Hepatocyte (in vitro differentiated cells): ENCODE results near the gene GNG13.

Source experiments
- CTCF ChIP-seq: fragments of 200-600 bp; sonication (generic); IDR thresholded peaks from 2 replicates; pipeline ENCODE4 v1.5.1; 2016; ENCODE audit warnings: antibody characterized with exemption, mild to moderate bottlenecking; ENCODE audit not compliant: poor library complexity
- EZH2 ChIP-seq: fragments of 200-600 bp; sonication (generic); IDR thresholded peaks from 2 replicates; pipeline ENCODE4 v1.6.1; 2016; ENCODE audit warnings: antibody characterized with exemption, mild to moderate bottlenecking, borderline replicate concordance

- TF ChIP-seq CTCF, result no peak
- TF ChIP-seq EZH2, result no peak
These were observed 4.9 kb upstream of the GNG13 start for GRCh38 chr16:805474-805873.
